ENCODE data around the gene TRAF7. TPM values are rescaled to one million over a fixed set of nuclear protein-coding genes. Genes with fewer than 3 reads are reported as not detected.

Gene TRAF7
- total RNA-seq, 2 experiments from 2014 or later = 19.9 to 24.0 TPM

- Histone ChIP-seq H3K27me3 (ENCODE audit: control insufficient read depth in 1 of 2, insufficient read depth in 2 of 2, low read length in 2 of 2) (no peaks in the 10 kb centered on the region), H3K27ac (ENCODE audit: low read depth in 1 of 2, low read length in 2 of 2) (no peak overlapping the region), H3K4me1 (ENCODE audit: insufficient read depth, low read length) (no peaks in the 10 kb centered on the region), H3K9me3 (ENCODE audit: control insufficient read depth in 1 of 2, insufficient read depth in 1 of 2, low read length in 2 of 2) (no peaks in the 10 kb centered on the region), H3K4me3 (ENCODE audit: low read length) (no peak overlapping the region), H3K36me3 (ENCODE audit: insufficient read depth, low read length) (peaks cover 3% of the 10 kb centered on the region)
- no peak for TF ChIP-seq CTCF (IDR thresholded peaks at IDR 0.05)
- no peaks in the 10 kb centered on the region for H3K9me3 Mint-ChIP-seq
- DNase-seq (no peak), ATAC-seq (ENCODE audit: poor library complexity) (no peak)
- H3K36me3 Mint-ChIP-seq (ENCODE audit: low read depth) = no peaks in the 10 kb centered on the region
- ChIA-PET CTCF (no interaction called here), POLR2A (no interaction called here)
- no peak overlapping the region for H3K27ac Mint-ChIP-seq
- intact Hi-C loops (cut with DNase I, micrococcal nuclease) = no loop called here
- H3K4me3 Mint-ChIP-seq = no peak overlapping the region
- no peaks in the 10 kb centered on the region for H3K27me3 Mint-ChIP-seq
- H3K4me1 Mint-ChIP-seq (ENCODE audit: low read depth) = no peaks in the 10 kb centered on the region
Observed at GRCh38 chr16:2180962-2181923, 25.7 kb downstream of the TRAF7 start.

- no peak overlapping the region for H3K27ac Mint-ChIP-seq
- no peaks in the 10 kb centered on the region for H3K4me1 ChIP-seq (ENCODE audit: insufficient read depth, low read length)
- H3K27ac ChIP-seq (ENCODE audit: low read depth in 1 of 2, low read length in 2 of 2) = no peak overlapping the region
- no peak for DNase-seq
- POLR2A ChIA-PET = no interaction called here
- H3K36me3 Mint-ChIP-seq (ENCODE audit: low read depth) = no peaks in the 10 kb centered on the region
- no peaks in the 10 kb centered on the region for H3K9me3 Mint-ChIP-seq
- no peak overlapping the region for H3K4me3 ChIP-seq (ENCODE audit: low read length)
- no peaks in the 10 kb centered on the region for H3K9me3 ChIP-seq (ENCODE audit: control insufficient read depth in 1 of 2, insufficient read depth in 1 of 2, low read length in 2 of 2)
- CTCF ChIA-PET = no interaction called here
- H3K4me1 Mint-ChIP-seq (ENCODE audit: low read depth) = no peaks in the 10 kb centered on the region
- TF ChIP-seq CTCF (IDR thresholded peaks at IDR 0.05) = no peak
- H3K27me3 Mint-ChIP-seq = no peaks in the 10 kb centered on the region
- ATAC-seq (ENCODE audit: poor library complexity) = no peak
- no peaks in the 10 kb centered on the region for H3K36me3 ChIP-seq (ENCODE audit: insufficient read depth, low read length)
- no peaks in the 10 kb centered on the region for H3K27me3 ChIP-seq (ENCODE audit: control insufficient read depth in 1 of 2, insufficient read depth in 2 of 2, low read length in 2 of 2)
- intact Hi-C loops (cut with DNase I, micrococcal nuclease) = no loop called here
- no peak overlapping the region for H3K4me3 Mint-ChIP-seq
Observed at GRCh38 chr16:2181952-2182351, 26.4 kb downstream of the TRAF7 start.

GRCh38 chr16:2183671-2184070 is 28.1 kb downstream of the TRAF7 start:
- Histone ChIP-seq H3K36me3 (ENCODE audit: insufficient read depth, low read length) (no peaks in the 10 kb centered on the region), H3K4me1 (ENCODE audit: insufficient read depth, low read length) (no peaks in the 10 kb centered on the region), H3K4me3 (ENCODE audit: low read length) (no peak overlapping the region), H3K27me3 (ENCODE audit: control insufficient read depth in 1 of 2, insufficient read depth in 2 of 2, low read length in 2 of 2) (no peaks in the 10 kb centered on the region), H3K27ac (ENCODE audit: low read depth in 1 of 2, low read length in 2 of 2) (no peak overlapping the region), H3K9me3 (ENCODE audit: control insufficient read depth in 1 of 2, insufficient read depth in 1 of 2, low read length in 2 of 2) (no peaks in the 10 kb centered on the region)
- TF ChIP-seq CTCF (IDR thresholded peaks at IDR 0.05) = no peak
- POLR2A ChIA-PET = no interaction called here
- H3K27ac Mint-ChIP-seq = no peak overlapping the region
- DNase-seq = no peak
- H3K4me3 Mint-ChIP-seq = no peak overlapping the region
- no peaks in the 10 kb centered on the region for H3K27me3 Mint-ChIP-seq
- H3K9me3 Mint-ChIP-seq = no peaks in the 10 kb centered on the region
- intact Hi-C loops (cut with DNase I, micrococcal nuclease) = no loop called here
- no peaks in the 10 kb centered on the region for H3K4me1 Mint-ChIP-seq (ENCODE audit: low read depth)
- CTCF ChIA-PET = no interaction called here
- no peaks in the 10 kb centered on the region for H3K36me3 Mint-ChIP-seq (ENCODE audit: low read depth)
- ATAC-seq (ENCODE audit: poor library complexity) = no peak

Data from CD4-positive, alpha-beta T cell (primary cell).